BLaER1 (cell line): Measurements from ENCODE around the gene ERLIN1.
A peak's percentile ranks its signal among the peaks of the same experiment; 100 is the strongest.

ENCODE experiments used
- H3K27ac ChIP-seq: shearing (Covaris generic); formaldehyde crosslinking; 2 replicates; pipeline ENCODE4 v1.8.1; 2022
- H3K27me3 ChIP-seq: shearing (Covaris generic); formaldehyde crosslinking; 2 replicates; pipeline ENCODE4 v1.8.1; 2022
- H3K36me3 ChIP-seq: shearing (Covaris generic); formaldehyde crosslinking; 2 replicates; pipeline ENCODE4 v1.8.1; 2022
- H3K4me1 ChIP-seq: shearing (Covaris generic); formaldehyde crosslinking; 2 replicates; pipeline ENCODE4 v1.8.1; 2022
- H3K4me2 ChIP-seq: shearing (Covaris generic); formaldehyde crosslinking; 2 replicates; pipeline ENCODE4 v1.8.1; 2022
- H3K4me3 ChIP-seq: shearing (Covaris generic); formaldehyde crosslinking; 2 replicates; pipeline ENCODE4 v1.8.1; 2022
- H3K9ac ChIP-seq: shearing (Covaris generic); formaldehyde crosslinking; 2 replicates; pipeline ENCODE4 v1.8.1; 2022
- H3K9me3 ChIP-seq: shearing (Covaris generic); formaldehyde crosslinking; 2 replicates; pipeline ENCODE4 v1.8.1; 2022
- H4K20me1 ChIP-seq: shearing (Covaris generic); formaldehyde crosslinking; 2 replicates; pipeline ENCODE4 v1.8.1; 2022
- Cebpa-rat ChIP-seq: shearing (Covaris generic); IDR thresholded peaks from 2 replicates; pipeline ENCODE4 v1.8.1; 2022

ERLIN1 gene

GRCh38 chr10:100124097-100124496, 61.7 kb downstream of the ERLIN1 start:
- H3K27me3 ChIP-seq: no peaks in the 10 kb centered on the region
- no peak; the same call in 1 of the 2 replicates for TF ChIP-seq Cebpa-rat
- no peak overlapping the region for H3K4me3 ChIP-seq
- H4K20me1 ChIP-seq: no peaks in the 10 kb centered on the region
- no peak overlapping the region for H3K4me2 ChIP-seq
- H3K4me1 ChIP-seq: peaks cover 9% of the 10 kb centered on the region
- no peaks in the 10 kb centered on the region for H3K9me3 ChIP-seq
- no peaks in the 10 kb centered on the region for H3K36me3 ChIP-seq
- no peak overlapping the region for H3K27ac ChIP-seq
- no peak overlapping the region for H3K9ac ChIP-seq

DNA sequence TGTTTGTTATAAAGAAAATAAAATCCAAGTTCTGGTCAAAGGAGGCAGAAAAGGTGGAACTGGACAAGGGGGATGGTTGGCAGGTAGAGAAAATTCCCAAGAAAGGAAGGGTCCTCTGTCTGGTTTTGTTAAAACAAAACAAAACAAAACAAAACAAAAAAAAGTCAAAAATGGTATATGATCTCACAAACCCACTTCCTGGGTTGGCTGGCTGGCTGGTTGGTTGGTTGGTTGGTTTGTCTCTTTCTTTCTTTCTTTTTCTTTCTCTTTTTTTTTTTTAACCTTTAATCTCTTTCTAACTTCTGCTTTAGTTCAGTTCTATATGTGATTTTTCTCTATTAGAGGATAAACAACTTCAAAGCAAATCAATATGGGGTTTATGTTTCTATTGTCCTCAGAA, 63.0 kb downstream of the ERLIN1 start:
- no peak overlapping the region for H3K9ac ChIP-seq
- no peak overlapping the region for H3K4me3 ChIP-seq
- no peaks in the 10 kb centered on the region for H4K20me1 ChIP-seq
- peaks cover 9% of the 10 kb centered on the region for H3K4me1 ChIP-seq
- TF ChIP-seq Cebpa-rat: no peak
- peak overlapping the region; percentile 52 for H3K4me2 ChIP-seq
- H3K9me3 ChIP-seq: no peaks in the 10 kb centered on the region
- no peaks in the 10 kb centered on the region for H3K27me3 ChIP-seq
- 0 out of 2 replicates have a peak overlapping the region, but pooled peaks have one; percentile 19 for H3K27ac ChIP-seq
- H3K36me3 ChIP-seq: no peaks in the 10 kb centered on the region

GRCh38 chr10:100120550-100120949, 65.3 kb downstream of the ERLIN1 start:
- no peak overlapping the region for H3K27ac ChIP-seq
- no peak overlapping the region for H3K4me3 ChIP-seq
- TF ChIP-seq Cebpa-rat: no peak
- H3K9me3 ChIP-seq: no peaks in the 10 kb centered on the region
- H3K9ac ChIP-seq: no peak overlapping the region
- no peaks in the 10 kb centered on the region for H4K20me1 ChIP-seq
- peaks cover 9% of the 10 kb centered on the region for H3K4me1 ChIP-seq
- H3K27me3 ChIP-seq: no peaks in the 10 kb centered on the region
- H3K36me3 ChIP-seq: no peaks in the 10 kb centered on the region
- H3K4me2 ChIP-seq: no peak overlapping the region

DNA sequence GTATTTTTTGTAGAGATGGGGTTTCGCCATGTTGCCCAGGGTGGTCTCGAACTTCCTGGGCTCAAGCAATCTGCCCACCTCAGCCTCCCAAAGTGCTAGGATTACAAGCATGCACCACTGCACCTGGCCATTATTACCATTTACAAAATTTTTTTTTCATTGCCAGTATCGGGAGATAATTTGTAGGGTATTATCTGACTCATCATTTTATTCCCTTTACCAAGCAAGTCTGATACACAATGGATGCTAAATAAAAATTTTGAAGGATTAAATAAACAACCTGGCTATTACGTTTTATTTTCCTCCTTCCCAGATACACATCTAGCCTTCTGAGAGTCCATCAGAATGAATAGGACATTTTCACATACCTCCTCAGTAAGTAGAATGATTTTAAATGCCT, 66.1 kb downstream of the ERLIN1 start:
- no peak overlapping the region for H3K4me3 ChIP-seq
- peaks cover 9% of the 10 kb centered on the region for H3K4me1 ChIP-seq
- H3K9ac ChIP-seq: no peak overlapping the region
- no peak overlapping the region for H3K4me2 ChIP-seq
- H4K20me1 ChIP-seq: no peaks in the 10 kb centered on the region
- H3K27me3 ChIP-seq: no peaks in the 10 kb centered on the region
- H3K9me3 ChIP-seq: no peaks in the 10 kb centered on the region
- H3K27ac ChIP-seq: no peak overlapping the region
- H3K36me3 ChIP-seq: no peaks in the 10 kb centered on the region
- no peak for TF ChIP-seq Cebpa-rat

DNA sequence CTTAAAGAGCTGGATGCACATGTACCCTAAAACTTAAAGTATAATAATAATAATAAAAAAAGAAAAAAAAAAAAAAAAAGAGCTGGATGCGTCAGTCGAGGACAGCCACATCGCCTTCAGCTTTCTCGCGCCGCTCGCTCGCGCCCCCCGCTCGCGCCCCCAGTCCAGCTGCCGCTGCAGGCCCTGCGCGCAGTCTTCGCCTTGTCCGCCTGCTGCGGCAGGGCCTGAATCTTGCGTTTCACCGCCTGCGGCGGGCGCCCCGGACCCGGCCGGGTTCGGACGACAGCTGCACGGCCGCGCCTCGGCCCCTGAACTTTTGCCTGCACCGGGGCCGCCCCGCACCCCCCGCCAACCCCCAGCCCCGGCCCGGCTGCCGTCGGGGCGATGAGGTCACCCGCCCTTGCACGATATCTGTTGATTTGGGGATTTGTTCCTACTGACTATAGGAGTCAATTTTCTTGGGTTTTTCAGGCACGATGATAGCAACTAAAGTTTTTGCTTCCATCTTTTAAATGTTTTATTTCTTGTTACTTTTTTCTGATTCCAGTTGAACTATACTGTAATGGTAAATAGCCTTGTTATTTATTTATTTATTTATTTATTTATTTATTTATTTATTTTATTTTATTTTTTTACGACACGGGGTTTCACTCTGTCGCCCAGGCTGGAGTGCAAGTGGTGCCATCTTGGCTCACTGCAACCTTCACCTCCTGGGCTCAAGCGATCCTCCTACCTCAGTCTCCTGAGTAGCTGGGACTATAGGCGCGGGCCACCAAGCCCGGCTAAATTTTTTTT, 70.7 kb downstream of the ERLIN1 start:
- Histone ChIP-seq H4K20me1 (no peaks in the 10 kb centered on the region), H3K9me3 (no peaks in the 10 kb centered on the region), H3K9ac (no peak overlapping the region), H3K36me3 (no peaks in the 10 kb centered on the region), H3K27me3 (no peaks in the 10 kb centered on the region), H3K4me1 (peaks cover 4% of the 10 kb centered on the region; the same call in 1 of the 2 replicates), H3K27ac (no peak overlapping the region), H3K4me2 (no peak overlapping the region), H3K4me3 (no peak overlapping the region)
- TF ChIP-seq Cebpa-rat: no peak

- Histone ChIP-seq H3K4me3 (no peak overlapping the region), H3K4me1 (peaks cover 4% of the 10 kb centered on the region; the same call in 1 of the 2 replicates), H3K27ac (no peak overlapping the region), H3K4me2 (no peak overlapping the region), H3K9me3 (no peaks in the 10 kb centered on the region), H3K9ac (no peak overlapping the region), H3K36me3 (no peaks in the 10 kb centered on the region), H3K27me3 (no peaks in the 10 kb centered on the region), H4K20me1 (no peaks in the 10 kb centered on the region)
- TF ChIP-seq Cebpa-rat: no peak
Observed at GRCh38 chr10:100114460-100114859, 71.4 kb downstream of the ERLIN1 start.

- Histone ChIP-seq H3K27me3 (no peaks in the 10 kb centered on the region), H3K36me3 (no peaks in the 10 kb centered on the region), H3K4me3 (no peak overlapping the region), H3K9me3 (peaks cover 7% of the 10 kb centered on the region), H3K27ac (no peak overlapping the region), H4K20me1 (no peaks in the 10 kb centered on the region), H3K4me2 (no peak overlapping the region), H3K4me1 (peaks cover 4% of the 10 kb centered on the region; the same call in 1 of the 2 replicates), H3K9ac (no peak overlapping the region)
- no peak for TF ChIP-seq Cebpa-rat
Observed at GRCh38 chr10:100109670-100110069, 76.2 kb downstream of the ERLIN1 start.

- no peaks in the 10 kb centered on the region for H4K20me1 ChIP-seq
- no peaks in the 10 kb centered on the region for H3K4me1 ChIP-seq
- H3K36me3 ChIP-seq: no peaks in the 10 kb centered on the region
- TF ChIP-seq Cebpa-rat: no peak
- H3K27me3 ChIP-seq: no peaks in the 10 kb centered on the region
- H3K4me2 ChIP-seq: no peak overlapping the region
- no peak overlapping the region for H3K9ac ChIP-seq
- no peak overlapping the region for H3K4me3 ChIP-seq
- H3K9me3 ChIP-seq: peaks cover 20% of the 10 kb centered on the region
- H3K27ac ChIP-seq: no peak overlapping the region
Observed at GRCh38 chr10:100106865-100107264, 79.0 kb downstream of the ERLIN1 start.

- Histone ChIP-seq H3K4me3 (no peak overlapping the region), H3K4me2 (no peak overlapping the region), H3K9ac (no peak overlapping the region), H3K9me3 (peaks cover 20% of the 10 kb centered on the region), H3K27ac (no peak overlapping the region), H3K36me3 (no peaks in the 10 kb centered on the region), H4K20me1 (no peaks in the 10 kb centered on the region), H3K27me3 (no peaks in the 10 kb centered on the region), H3K4me1 (no peaks in the 10 kb centered on the region)
- TF ChIP-seq Cebpa-rat: no peak
Observed at GRCh38 chr10:100104300-100104699, 81.5 kb downstream of the ERLIN1 start.

- no peak overlapping the region for H3K9ac ChIP-seq
- H3K9me3 ChIP-seq: peaks cover 20% of the 10 kb centered on the region
- no peak overlapping the region for H3K4me3 ChIP-seq
- no peaks in the 10 kb centered on the region for H4K20me1 ChIP-seq
- H3K4me1 ChIP-seq: no peaks in the 10 kb centered on the region
- no peak overlapping the region for H3K27ac ChIP-seq
- no peaks in the 10 kb centered on the region for H3K27me3 ChIP-seq
- no peaks in the 10 kb centered on the region for H3K36me3 ChIP-seq
- TF ChIP-seq Cebpa-rat: no peak
- H3K4me2 ChIP-seq: no peak overlapping the region
Observed at GRCh38 chr10:100103581-100103980, 82.2 kb downstream of the ERLIN1 start.
